HepG2 (cell line): ENCODE results near the gene NLE1. TPM values are rescaled to one million over a fixed set of nuclear protein-coding genes. Genes with fewer than 3 reads are reported as not detected.

Experiments
- EEA1 ChIP-seq: sonication (generic); formaldehyde crosslinking; IDR thresholded peaks from 2 replicates; pipeline ENCODE4 v1.5.1; 2020; ENCODE audit warnings: mild to moderate bottlenecking, missing genetic modification reagents, borderline replicate concordance
- HOXA7 ChIP-seq: sonication (generic); formaldehyde crosslinking; IDR thresholded peaks from 2 replicates; pipeline ENCODE4 v1.8.1; 2022; ENCODE audit warnings: mild to moderate bottlenecking, missing genetic modification reagents, moderate library complexity
- HOXD1 ChIP-seq: sonication (generic); formaldehyde crosslinking; IDR thresholded peaks from 2 replicates; pipeline ENCODE4 v1.5.0; 2020; ENCODE audit warnings: missing genetic modification reagents
- MED13 ChIP-seq: sonication (generic); formaldehyde crosslinking; IDR thresholded peaks from 2 replicates; pipeline ENCODE4 v1.5.0; 2020; ENCODE audit warnings: missing genetic modification reagents
- MTF1 ChIP-seq: sonication (generic); formaldehyde crosslinking; IDR thresholded peaks from 2 replicates; pipeline ENCODE4 v1.5.0; 2020; ENCODE audit warnings: missing genetic modification reagents
- PCBP1 ChIP-seq: fragments of 200-400 bp; formaldehyde crosslinking; IDR thresholded peaks from 2 replicates; pipeline ENCODE4 v1.6.1; 2017; ENCODE audit warnings: mild to moderate bottlenecking, low read depth, low read length, borderline replicate concordance
- PPARG ChIP-seq: conservative IDR thresholded peaks from 2 replicates; pipeline ENCODE4 v1.6.1; 2016; ENCODE audit warnings: missing biosample characterization, missing genetic modification reagents
- SUZ12 ChIP-seq: fragments of 150-350 bp; IDR thresholded peaks from 2 replicates; pipeline ENCODE4 v1.6.1; 2014; ENCODE audit warnings: low read depth, low read length
- TRIM24 ChIP-seq: sonication (generic); formaldehyde crosslinking; IDR thresholded peaks from 2 replicates; pipeline ENCODE4 v1.8.0; 2022; ENCODE audit warnings: mild to moderate bottlenecking, missing genetic modification reagents
- ZBTB7A ChIP-seq: sonication (generic); formaldehyde crosslinking; IDR thresholded peaks from 2 replicates; pipeline ENCODE4 v1.8.0; 2022; ENCODE audit warnings: mild to moderate bottlenecking, missing genetic modification reagents
- ZMAT5 ChIP-seq: sonication (generic); formaldehyde crosslinking; IDR thresholded peaks from 2 replicates; pipeline ENCODE4 v1.5.0; 2020; ENCODE audit warnings: mild to moderate bottlenecking, low read depth, missing genetic modification reagents, borderline replicate concordance
- ZNF180 ChIP-seq: sonication (generic); formaldehyde crosslinking; IDR thresholded peaks from 2 replicates; pipeline ENCODE4 v1.4.0; 2020; ENCODE audit warnings: low read depth, missing genetic modification reagents, borderline replicate concordance
- ZNF281 ChIP-seq: sonication (generic); formaldehyde crosslinking; IDR thresholded peaks from 2 replicates; pipeline ENCODE4 v1.4.0; 2020; ENCODE audit warnings: missing genetic modification reagents, borderline replicate concordance
- ZNF660 ChIP-seq: sonication (generic); formaldehyde crosslinking; IDR thresholded peaks from 2 replicates; pipeline ENCODE4 v1.5.1; 2020; ENCODE audit warnings: mild to moderate bottlenecking, low read depth, missing genetic modification reagents, borderline replicate concordance
- ZNF678 ChIP-seq: sonication (generic); formaldehyde crosslinking; IDR thresholded peaks from 2 replicates; pipeline ENCODE4 v1.4.0; 2020; ENCODE audit warnings: mild to moderate bottlenecking, missing genetic modification reagents
- ZNF75D ChIP-seq: sonication (generic); formaldehyde crosslinking; IDR thresholded peaks from 2 replicates; pipeline ENCODE4 v1.8.1; 2023; ENCODE audit warnings: missing genetic modification reagents, mild to moderate bottlenecking, borderline replicate concordance
- polyA plus RNA-seq, 8 experiments: library from polyadenylated mRNA; depleted of rRNA in 3 of 8; stranded (reverse) in 7 of 8; unstranded in 1 of 8; fragments of >200 nt; fragmentation: Illumina TruSeq in 4 of 8; extraction: Trizol in 4 of 8; gene quantifications; 2 replicates each; pipeline versions ENCODE4 v1.2.1 to v1.2.3, GENCODE V29; 2011 to 2016; ENCODE audit warnings: low read depth in 4 of 8, missing spikeins in 1 of 8, mixed read lengths in 1 of 8; ENCODE audit not compliant: insufficient read depth in 1 of 8
- total RNA-seq, 5 experiments: library from RNA; depleted of rRNA; stranded (reverse); fragments of >200 nt; fragmentation: Illumina TruSeq; extraction: Trizol; gene quantifications; 2 replicates each; pipeline ENCODE4 v1.2.3, GENCODE V29; 2016; ENCODE audit warnings: low read depth in 1 of 5
- TF ChIP-seq, protein P1 (sequence below): sonication (generic); formaldehyde crosslinking; IDR thresholded peaks from 2 replicates; pipeline ENCODE4 v1.4.0; 2020; ENCODE audit warnings: mild to moderate bottlenecking, low read depth, missing genetic modification reagents
- TF ChIP-seq, protein P2 (sequence below): sonication (generic); formaldehyde crosslinking; IDR thresholded peaks from 2 replicates; pipeline ENCODE4 v1.4.0; 2020; ENCODE audit warnings: missing genetic modification reagents, borderline replicate concordance
- TF ChIP-seq, protein P3 (sequence below): sonication (generic); formaldehyde crosslinking; IDR thresholded peaks from 2 replicates; pipeline ENCODE4 v1.5.0; 2020; ENCODE audit warnings: mild to moderate bottlenecking, missing genetic modification reagents, moderate library complexity
- TF ChIP-seq, protein P4 (sequence below): sonication (generic); formaldehyde crosslinking; IDR thresholded peaks from 2 replicates; pipeline ENCODE4 v1.8.1; 2023; ENCODE audit warnings: missing genetic modification reagents, mild to moderate bottlenecking, borderline replicate concordance

Gene NLE1
- total and polyA plus RNA-seq, 2 of the 13 experiments (the other 11 are each of a cell fraction or from before 2014, with no cell fraction given): 20.3 to 34.5 TPM

GRCh38 chr17:35141681-35142466, at the start of gene NLE1 (continued):
- TF ChIP-seq, protein P1, sequence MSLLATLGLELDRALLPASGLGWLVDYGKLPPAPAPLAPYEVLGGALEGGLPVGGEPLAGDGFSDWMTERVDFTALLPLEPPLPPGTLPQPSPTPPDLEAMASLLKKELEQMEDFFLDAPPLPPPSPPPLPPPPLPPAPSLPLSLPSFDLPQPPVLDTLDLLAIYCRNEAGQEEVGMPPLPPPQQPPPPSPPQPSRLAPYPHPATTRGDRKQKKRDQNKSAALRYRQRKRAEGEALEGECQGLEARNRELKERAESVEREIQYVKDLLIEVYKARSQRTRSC (CRISPR knock-in tag): 0 out of 2 replicates have a peak, but pooled peaks have one; percentile 67
- TF ChIP-seq ZBTB7A (CRISPR knock-in tag) (peak; percentile 82), ZNF678 (CRISPR knock-in tag) (0 out of 2 replicates have a peak, but pooled peaks have one; percentile 49), PCBP1 (0 out of 2 replicates have a peak, but pooled peaks have one; percentile 35), MED13 (CRISPR knock-in tag) (peak; percentile 49; the same call in 1 of the 2 replicates), PPARG (CRISPR knock-in tag) (no peak), ZNF180 (CRISPR knock-in tag) (no peak), ZNF660 (CRISPR knock-in tag) (no peak), HOXD1 (CRISPR knock-in tag) (peak; percentile 34; the same call in 1 of the 2 replicates), MTF1 (CRISPR knock-in tag) (peak; percentile 86), ZMAT5 (no peak), TRIM24 (CRISPR knock-in tag) (no peak), SUZ12 (no peak), EEA1 (CRISPR knock-in tag) (peak; percentile 93; the same call in 1 of the 2 replicates), ZNF281 (peak; percentile 68), HOXA7 (CRISPR knock-in tag) (0 out of 2 replicates have a peak, but pooled peaks have one; percentile 35), ZNF75D (CRISPR knock-in tag) (no peak)
- TF ChIP-seq, protein P2, sequence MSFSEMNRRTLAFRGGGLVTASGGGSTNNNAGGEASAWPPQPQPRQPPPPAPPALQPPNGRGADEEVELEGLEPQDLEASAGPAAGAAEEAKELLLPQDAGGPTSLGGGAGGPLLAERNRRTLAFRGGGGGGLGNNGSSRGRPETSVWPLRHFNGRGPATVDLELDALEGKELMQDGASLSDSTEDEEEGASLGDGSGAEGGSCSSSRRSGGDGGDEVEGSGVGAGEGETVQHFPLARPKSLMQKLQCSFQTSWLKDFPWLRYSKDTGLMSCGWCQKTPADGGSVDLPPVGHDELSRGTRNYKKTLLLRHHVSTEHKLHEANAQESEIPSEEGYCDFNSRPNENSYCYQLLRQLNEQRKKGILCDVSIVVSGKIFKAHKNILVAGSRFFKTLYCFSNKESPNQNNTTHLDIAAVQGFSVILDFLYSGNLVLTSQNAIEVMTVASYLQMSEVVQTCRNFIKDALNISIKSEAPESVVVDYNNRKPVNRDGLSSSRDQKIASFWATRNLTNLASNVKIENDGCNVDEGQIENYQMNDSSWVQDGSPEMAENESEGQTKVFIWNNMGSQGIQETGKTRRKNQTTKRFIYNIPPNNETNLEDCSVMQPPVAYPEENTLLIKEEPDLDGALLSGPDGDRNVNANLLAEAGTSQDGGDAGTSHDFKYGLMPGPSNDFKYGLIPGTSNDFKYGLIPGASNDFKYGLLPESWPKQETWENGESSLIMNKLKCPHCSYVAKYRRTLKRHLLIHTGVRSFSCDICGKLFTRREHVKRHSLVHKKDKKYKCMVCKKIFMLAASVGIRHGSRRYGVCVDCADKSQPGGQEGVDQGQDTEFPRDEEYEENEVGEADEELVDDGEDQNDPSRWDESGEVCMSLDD: no peak
- TF ChIP-seq, protein P3, sequence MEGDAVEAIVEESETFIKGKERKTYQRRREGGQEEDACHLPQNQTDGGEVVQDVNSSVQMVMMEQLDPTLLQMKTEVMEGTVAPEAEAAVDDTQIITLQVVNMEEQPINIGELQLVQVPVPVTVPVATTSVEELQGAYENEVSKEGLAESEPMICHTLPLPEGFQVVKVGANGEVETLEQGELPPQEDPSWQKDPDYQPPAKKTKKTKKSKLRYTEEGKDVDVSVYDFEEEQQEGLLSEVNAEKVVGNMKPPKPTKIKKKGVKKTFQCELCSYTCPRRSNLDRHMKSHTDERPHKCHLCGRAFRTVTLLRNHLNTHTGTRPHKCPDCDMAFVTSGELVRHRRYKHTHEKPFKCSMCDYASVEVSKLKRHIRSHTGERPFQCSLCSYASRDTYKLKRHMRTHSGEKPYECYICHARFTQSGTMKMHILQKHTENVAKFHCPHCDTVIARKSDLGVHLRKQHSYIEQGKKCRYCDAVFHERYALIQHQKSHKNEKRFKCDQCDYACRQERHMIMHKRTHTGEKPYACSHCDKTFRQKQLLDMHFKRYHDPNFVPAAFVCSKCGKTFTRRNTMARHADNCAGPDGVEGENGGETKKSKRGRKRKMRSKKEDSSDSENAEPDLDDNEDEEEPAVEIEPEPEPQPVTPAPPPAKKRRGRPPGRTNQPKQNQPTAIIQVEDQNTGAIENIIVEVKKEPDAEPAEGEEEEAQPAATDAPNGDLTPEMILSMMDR: peak; percentile 95
- TF ChIP-seq, protein P4, sequence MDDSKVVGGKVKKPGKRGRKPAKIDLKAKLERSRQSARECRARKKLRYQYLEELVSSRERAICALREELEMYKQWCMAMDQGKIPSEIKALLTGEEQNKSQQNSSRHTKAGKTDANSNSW (CRISPR knock-in tag): 0 out of 2 replicates have a peak, but pooled peaks have one; percentile 68
